RWPE2 (cell line): Measurements from ENCODE around the gene CLEC7A.

Experiments
- ATAC-seq: fragments of 200-7000 bp; cut with Tn5 transposase; 3 replicates; pipeline ENCODE4 v1.9.1; 2021; ENCODE audit warnings: low read depth
- DNase-seq: peaks from one replicate; pipeline ENCODE4 v3.0.0-alpha.2; 2020; ENCODE audit warnings: low spot score
- H3K27ac ChIP-seq: fragments of 450-650 bp; 2 replicates; pipeline ENCODE4 v1.5.1; 2017; ENCODE audit warnings: mild to moderate bottlenecking; ENCODE audit not compliant: poor library complexity, severe bottlenecking
- H3K27me3 ChIP-seq: fragments of 250-450 bp; sonication (Bioruptor Pico); 2 replicates; pipeline ENCODE4 v1.5.1; 2021; ENCODE audit warnings: mild to moderate bottlenecking, moderate library complexity; ENCODE audit not compliant: insufficient read depth, poor library complexity, severe bottlenecking
- H3K36me3 ChIP-seq: fragments of 250-450 bp; sonication (Bioruptor Pico); 2 replicates; pipeline ENCODE4 v1.5.1; 2020; ENCODE audit warnings: low read depth, mild to moderate bottlenecking, moderate library complexity
- H3K4me1 ChIP-seq: fragments of 250-450 bp; sonication (Bioruptor Pico); 2 replicates; pipeline ENCODE4 v1.5.1; 2021; ENCODE audit warnings: mild to moderate bottlenecking, moderate library complexity; ENCODE audit not compliant: insufficient read depth, poor library complexity, severe bottlenecking
- H3K4me3 ChIP-seq: fragments of 250-450 bp; sonication (Bioruptor Pico); 2 replicates; pipeline ENCODE4 v1.5.1; 2021; ENCODE audit warnings: mild to moderate bottlenecking, moderate library complexity; ENCODE audit not compliant: severe bottlenecking
- H3K9me3 ChIP-seq: fragments of 250-450 bp; sonication (Bioruptor Pico); 2 replicates; pipeline ENCODE4 v1.5.1; 2021; ENCODE audit warnings: mild to moderate bottlenecking, moderate library complexity; ENCODE audit not compliant: severe bottlenecking
- TF ChIP-seq, protein P1 (sequence below): fragments of 450-650 bp; IDR thresholded peaks from one replicate; pipeline ENCODE4 v1.5.1; 2017; ENCODE audit warnings: mild to moderate bottlenecking, moderate library complexity; ENCODE audit not compliant: poor library complexity, severe bottlenecking

CLEC7A gene

DNA sequence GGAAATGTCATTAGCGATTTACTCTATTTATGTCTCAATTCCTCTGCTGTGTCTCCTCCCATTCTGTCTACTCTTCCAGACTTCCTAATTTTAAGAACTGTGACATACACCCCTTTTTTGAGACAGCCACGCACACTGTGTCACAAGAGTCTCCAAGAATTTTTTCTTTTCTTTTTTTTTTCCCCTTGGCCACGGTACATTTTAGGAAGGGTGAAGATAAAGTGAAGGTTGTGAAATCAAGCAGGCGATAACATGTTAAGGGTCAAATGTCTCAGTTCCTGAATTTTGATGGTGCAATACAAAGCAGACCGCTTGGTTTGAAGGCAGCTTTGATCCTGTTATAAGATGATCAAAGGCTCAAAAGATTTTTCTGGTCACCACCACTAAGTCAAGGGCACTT lies 37.6 kb upstream of the CLEC7A start:
- TF ChIP-seq, protein P1, sequence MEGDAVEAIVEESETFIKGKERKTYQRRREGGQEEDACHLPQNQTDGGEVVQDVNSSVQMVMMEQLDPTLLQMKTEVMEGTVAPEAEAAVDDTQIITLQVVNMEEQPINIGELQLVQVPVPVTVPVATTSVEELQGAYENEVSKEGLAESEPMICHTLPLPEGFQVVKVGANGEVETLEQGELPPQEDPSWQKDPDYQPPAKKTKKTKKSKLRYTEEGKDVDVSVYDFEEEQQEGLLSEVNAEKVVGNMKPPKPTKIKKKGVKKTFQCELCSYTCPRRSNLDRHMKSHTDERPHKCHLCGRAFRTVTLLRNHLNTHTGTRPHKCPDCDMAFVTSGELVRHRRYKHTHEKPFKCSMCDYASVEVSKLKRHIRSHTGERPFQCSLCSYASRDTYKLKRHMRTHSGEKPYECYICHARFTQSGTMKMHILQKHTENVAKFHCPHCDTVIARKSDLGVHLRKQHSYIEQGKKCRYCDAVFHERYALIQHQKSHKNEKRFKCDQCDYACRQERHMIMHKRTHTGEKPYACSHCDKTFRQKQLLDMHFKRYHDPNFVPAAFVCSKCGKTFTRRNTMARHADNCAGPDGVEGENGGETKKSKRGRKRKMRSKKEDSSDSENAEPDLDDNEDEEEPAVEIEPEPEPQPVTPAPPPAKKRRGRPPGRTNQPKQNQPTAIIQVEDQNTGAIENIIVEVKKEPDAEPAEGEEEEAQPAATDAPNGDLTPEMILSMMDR, result no peak
- no peak for DNase-seq
- H3K9me3 ChIP-seq, result no peaks in the 10 kb centered on the region

GRCh38 chr12:10165421-10165820 lies 35.4 kb upstream of the CLEC7A start:
- Histone ChIP-seq H3K36me3 (no peaks in the 10 kb centered on the region), H3K27ac (no peak overlapping the region), H3K9me3 (no peaks in the 10 kb centered on the region), H3K27me3 (no peaks in the 10 kb centered on the region), H3K4me1 (peaks cover 13% of the 10 kb centered on the region), H3K4me3 (no peak overlapping the region)
- no peak for DNase-seq
- TF ChIP-seq, protein P1, result no peak
- no peak for ATAC-seq

More for the DNA sequence above, 37.6 kb upstream of the CLEC7A start:
- H3K27ac ChIP-seq, result no peak overlapping the region
- H3K27me3 ChIP-seq, result no peaks in the 10 kb centered on the region
- H3K36me3 ChIP-seq, result no peaks in the 10 kb centered on the region
- ATAC-seq, result no peak; the same call in 1 of the 3 replicates
- H3K4me3 ChIP-seq, result no peak overlapping the region
- H3K4me1 ChIP-seq, result peaks cover 16% of the 10 kb centered on the region

- ATAC-seq (no peak), DNase-seq (no peak)
- H3K36me3 ChIP-seq, result no peaks in the 10 kb centered on the region
- H3K9me3 ChIP-seq, result no peaks in the 10 kb centered on the region
- peaks cover 4% of the 10 kb centered on the region for H3K4me1 ChIP-seq
- TF ChIP-seq, protein P1, result no peak
- no peak overlapping the region for H3K27ac ChIP-seq
- H3K4me3 ChIP-seq, result no peak overlapping the region
- no peaks in the 10 kb centered on the region for H3K27me3 ChIP-seq
These were observed 33.1 kb upstream of the CLEC7A start for GRCh38 chr12:10163084-10163483.

DNA sequence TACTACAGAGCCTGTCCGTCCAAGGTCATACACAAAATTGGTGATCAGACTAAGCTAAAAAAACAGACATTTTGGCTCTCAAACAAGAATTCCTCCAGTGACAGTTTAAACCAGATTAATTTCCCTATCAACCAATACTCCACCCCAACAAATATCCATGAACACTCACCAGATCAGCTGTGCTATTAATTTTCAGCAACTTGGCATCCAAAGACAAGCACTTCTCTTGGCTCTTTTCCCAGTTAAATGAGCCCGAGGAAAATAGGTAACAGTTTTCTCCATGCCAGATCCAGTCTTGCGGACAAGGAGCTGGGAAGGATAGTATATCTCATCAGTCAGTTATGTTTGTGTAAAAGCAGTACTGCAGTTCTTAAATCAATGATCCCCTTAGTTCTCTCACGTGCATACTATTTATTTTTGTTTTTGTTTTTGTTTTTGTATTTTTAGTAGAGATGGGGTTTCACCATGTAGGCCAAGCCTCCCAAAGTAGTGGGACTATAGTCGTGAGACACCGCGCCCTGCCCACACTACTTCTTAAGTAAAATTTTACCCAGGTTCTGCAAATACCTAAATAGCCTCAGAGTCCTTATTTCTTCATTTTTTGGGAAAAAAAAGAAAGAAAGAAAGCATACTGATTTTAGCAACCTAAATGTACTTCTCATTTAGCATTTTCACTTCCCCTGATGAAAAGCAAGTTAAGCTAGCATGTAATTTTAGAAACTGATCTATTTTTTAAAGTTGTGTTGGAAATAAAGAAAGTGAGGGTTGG lies 30.8 kb upstream of the CLEC7A start:
- Histone ChIP-seq H3K27ac (no peak overlapping the region), H3K9me3 (no peaks in the 10 kb centered on the region), H3K27me3 (no peaks in the 10 kb centered on the region), H3K36me3 (no peaks in the 10 kb centered on the region), H3K4me1 (no peaks in the 10 kb centered on the region), H3K4me3 (no peak overlapping the region)
- TF ChIP-seq, protein P1, result no peak
- no peak for DNase-seq
- ATAC-seq, result no peak

- DNase-seq (no peak), ATAC-seq (no peak)
- Histone ChIP-seq H3K36me3 (no peaks in the 10 kb centered on the region), H3K4me3 (no peak overlapping the region), H3K9me3 (no peaks in the 10 kb centered on the region), H3K27me3 (no peaks in the 10 kb centered on the region), H3K27ac (no peak overlapping the region), H3K4me1 (no peaks in the 10 kb centered on the region)
- TF ChIP-seq, protein P1, result no peak
These were observed 29.3 kb upstream of the CLEC7A start for GRCh38 chr12:10159280-10159679.
